HepG2 (cell line): ENCODE measurements around the gene TLE1. TPM values are rescaled to one million over a fixed set of nuclear protein-coding genes. Genes with fewer than 3 reads are reported as not detected.
A peak's percentile ranks its signal among the peaks of the same experiment; 100 is the strongest.

Experiments used
- GATAD2A ChIP-seq: IDR thresholded peaks from 2 replicates; pipeline ENCODE4 v1.6.1; 2016
- GPBP1L1 ChIP-seq: sonication (generic); formaldehyde crosslinking; IDR thresholded peaks from 2 replicates; pipeline ENCODE4 v1.5.0; 2020; ENCODE audit warnings: mild to moderate bottlenecking, missing genetic modification reagents
- GTF2F1 ChIP-seq: fragments of 150-350 bp; IDR thresholded peaks from 2 replicates; pipeline ENCODE4 v1.6.1; 2014; ENCODE audit warnings: low read length
- HMG20A ChIP-seq: IDR thresholded peaks from 2 replicates; pipeline ENCODE4 v1.6.1; 2016; ENCODE audit warnings: borderline replicate concordance
- HNF1A ChIP-seq, 2 experiments: sonication (generic) in 1 of 2; formaldehyde crosslinking in 1 of 2; IDR thresholded peaks; 2 replicates each; pipeline versions ENCODE4 v1.4.0 to v1.6.1; 2016 to 2020; ENCODE audit warnings: borderline replicate concordance in 1 of 2, low read depth in 1 of 2, mild to moderate bottlenecking in 1 of 2, missing genetic modification reagents in 1 of 2
- HOXA5 ChIP-seq: sonication (generic); formaldehyde crosslinking; IDR thresholded peaks from 2 replicates; pipeline ENCODE4 v1.4.0; 2020; ENCODE audit warnings: missing genetic modification reagents
- MIXL1 ChIP-seq: IDR thresholded peaks from 2 replicates; pipeline ENCODE4 v1.6.1; 2016
- ONECUT2 ChIP-seq: sonication (generic); formaldehyde crosslinking; IDR thresholded peaks from 2 replicates; pipeline ENCODE4 v1.4.0; 2020; ENCODE audit warnings: missing genetic modification reagents
- PAXIP1 ChIP-seq: sonication (generic); formaldehyde crosslinking; conservative IDR thresholded peaks from 2 replicates; pipeline ENCODE4 v1.4.0; 2020; ENCODE audit warnings: mild to moderate bottlenecking, missing genetic modification reagents, moderate library complexity
- PHF20 ChIP-seq: sonication (generic); formaldehyde crosslinking; IDR thresholded peaks from 2 replicates; pipeline ENCODE4 v1.5.0; 2020; ENCODE audit warnings: mild to moderate bottlenecking, missing genetic modification reagents
- ZBTB1 ChIP-seq: sonication (generic); formaldehyde crosslinking; IDR thresholded peaks from 2 replicates; pipeline ENCODE4 v1.4.0; 2020; ENCODE audit warnings: missing genetic modification reagents, borderline replicate concordance
- ZNF20 ChIP-seq: sonication (generic); formaldehyde crosslinking; IDR thresholded peaks from 2 replicates; pipeline ENCODE4 v1.4.0; 2020; ENCODE audit warnings: mild to moderate bottlenecking, moderate library complexity, missing genetic modification reagents
- ZNF224 ChIP-seq: sonication (generic); formaldehyde crosslinking; IDR thresholded peaks from 2 replicates; pipeline ENCODE4 v1.5.0; 2020; ENCODE audit warnings: mild to moderate bottlenecking, missing genetic modification reagents
- ZNF235 ChIP-seq: sonication (generic); formaldehyde crosslinking; IDR thresholded peaks from 2 replicates; pipeline ENCODE4 v1.8.1; 2023; ENCODE audit warnings: mild to moderate bottlenecking, missing genetic modification reagents, borderline replicate concordance
- ZNF326 ChIP-seq: sonication (generic); formaldehyde crosslinking; IDR thresholded peaks from 2 replicates; pipeline ENCODE4 v1.4.0; 2020; ENCODE audit warnings: missing genetic modification reagents, borderline replicate concordance
- ZNF572 ChIP-seq: sonication (generic); formaldehyde crosslinking; IDR thresholded peaks from 2 replicates; pipeline ENCODE4 v1.5.1; 2020; ENCODE audit warnings: mild to moderate bottlenecking, missing genetic modification reagents
- ZNF629 ChIP-seq: sonication (generic); formaldehyde crosslinking; conservative IDR thresholded peaks from 2 replicates; pipeline ENCODE4 v1.5.0; 2020; ENCODE audit warnings: missing genetic modification reagents
- ZSCAN12 ChIP-seq: sonication (generic); formaldehyde crosslinking; IDR thresholded peaks from 2 replicates; pipeline ENCODE4 v1.9.0; 2021; ENCODE audit warnings: mild to moderate bottlenecking, missing genetic modification reagents
- ZSCAN22 ChIP-seq: sonication (generic); formaldehyde crosslinking; IDR thresholded peaks from 2 replicates; pipeline ENCODE4 v1.4.0; 2020; ENCODE audit warnings: mild to moderate bottlenecking, missing genetic modification reagents
- ZSCAN9 ChIP-seq: IDR thresholded peaks from 2 replicates; pipeline ENCODE4 v1.6.1; 2016; ENCODE audit warnings: borderline replicate concordance
- ZZZ3 ChIP-seq: sonication (generic); formaldehyde crosslinking; IDR thresholded peaks from 2 replicates; pipeline ENCODE4 v1.4.0; 2020; ENCODE audit warnings: missing genetic modification reagents, mild to moderate bottlenecking, borderline replicate concordance
- polyA plus RNA-seq, 8 experiments: library from polyadenylated mRNA; depleted of rRNA in 3 of 8; stranded (reverse) in 7 of 8; unstranded in 1 of 8; fragments of >200 nt; fragmentation: Illumina TruSeq in 4 of 8; extraction: Trizol in 4 of 8; gene quantifications; 2 replicates each; pipeline versions ENCODE4 v1.2.1 to v1.2.3, GENCODE V29; 2011 to 2016; ENCODE audit warnings: low read depth in 4 of 8, missing spikeins in 1 of 8, mixed read lengths in 1 of 8; ENCODE audit not compliant: insufficient read depth in 1 of 8
- total RNA-seq, 5 experiments: library from RNA; depleted of rRNA; stranded (reverse); fragments of >200 nt; fragmentation: Illumina TruSeq; extraction: Trizol; gene quantifications; 2 replicates each; pipeline ENCODE4 v1.2.3, GENCODE V29; 2016; ENCODE audit warnings: low read depth in 1 of 5

Gene TLE1
- total and polyA plus RNA-seq, 2 of the 13 experiments (the other 11 are each of a cell fraction or from before 2014, with no cell fraction given) = 35.9 to 109 TPM

GRCh38 chr9:81584099-81584498, 105.2 kb downstream of the TLE1 start (continued):
- TF ChIP-seq PAXIP1 (CRISPR knock-in tag) (no peak), ZNF224 (CRISPR knock-in tag) (no peak), ZNF235 (no peak), HNF1A (IDR thresholded peaks at IDR 0.05; ENCODE audit: low read depth) (no peak), HNF1A (CRISPR knock-in tag; IDR thresholded peaks at IDR 0.05; ENCODE audit: borderline replicate concordance) (no peak), MIXL1 (CRISPR knock-in tag) (no peak), HOXA5 (CRISPR knock-in tag) (no peak), ZNF572 (CRISPR knock-in tag) (no peak), ZZZ3 (CRISPR knock-in tag) (no peak), ONECUT2 (CRISPR knock-in tag) (no peak), GPBP1L1 (CRISPR knock-in tag) (no peak), GTF2F1 (no peak), ZBTB1 (CRISPR knock-in tag) (no peak), ZNF20 (CRISPR knock-in tag) (no peak), ZNF629 (CRISPR knock-in tag) (no peak), ZSCAN9 (CRISPR knock-in tag) (no peak), ZSCAN22 (no peak), ZSCAN12 (no peak), PHF20 (CRISPR knock-in tag) (no peak), GATAD2A (0 out of 2 replicates have a peak, but pooled peaks have one; percentile 24), ZNF326 (CRISPR knock-in tag) (no peak), HMG20A (0 out of 2 replicates have a peak, but pooled peaks have one; percentile 28)
